Muscle of back (tissue), 11 donors: ENCODE results near the gene SGSM1. TPM values are rescaled to one million over a fixed set of nuclear protein-coding genes. Genes with fewer than 3 reads are reported as not detected.
"Not testable (repeated sequence)": the region's sequence is repeated elsewhere in the genome, so short reads cannot be mapped to it uniquely, and the experiment has no call there.

Source experiments
- DNase-seq, 3 donors: peaks; one replicate each; pipeline versions ENCODE4 v3.0.0 to v3.0.0-alpha.2; 2013
- polyA plus RNA-seq, 10 donors: library from polyadenylated mRNA; unstranded; fragments of 120-200 nt; gene quantifications; one replicate each; pipeline ENCODE4 v1.2.1, GENCODE V29; 2013; ENCODE audit not compliant: insufficient read length in 10 of 10

Gene SGSM1
- polyA plus RNA-seq, 10 donors = 0.09 to 0.63 (median 0.20) TPM

DNA sequence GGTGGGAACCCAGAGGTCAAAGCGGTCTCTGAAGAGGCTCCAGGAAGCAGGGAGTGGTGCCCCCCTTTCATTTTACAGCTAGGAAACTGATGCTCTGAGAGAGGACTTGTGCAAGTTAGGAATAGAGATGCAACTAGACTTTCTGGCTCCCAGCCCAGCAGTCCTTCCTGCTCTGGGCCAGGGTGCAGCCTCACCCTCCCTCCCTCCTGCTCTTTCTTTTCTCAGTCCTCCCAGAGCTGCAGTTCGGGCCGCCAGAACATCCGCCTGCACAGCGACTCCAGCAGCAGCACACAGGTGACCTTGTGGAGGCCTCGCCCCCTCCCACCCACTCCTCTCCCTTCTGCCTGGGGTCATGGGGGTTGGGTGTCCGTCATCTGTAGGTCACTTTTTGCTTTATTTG, 89.0 kb downstream of the SGSM1 start:
- DNase-seq = peak; percentile 36 to 87 (median 66)

DNA sequence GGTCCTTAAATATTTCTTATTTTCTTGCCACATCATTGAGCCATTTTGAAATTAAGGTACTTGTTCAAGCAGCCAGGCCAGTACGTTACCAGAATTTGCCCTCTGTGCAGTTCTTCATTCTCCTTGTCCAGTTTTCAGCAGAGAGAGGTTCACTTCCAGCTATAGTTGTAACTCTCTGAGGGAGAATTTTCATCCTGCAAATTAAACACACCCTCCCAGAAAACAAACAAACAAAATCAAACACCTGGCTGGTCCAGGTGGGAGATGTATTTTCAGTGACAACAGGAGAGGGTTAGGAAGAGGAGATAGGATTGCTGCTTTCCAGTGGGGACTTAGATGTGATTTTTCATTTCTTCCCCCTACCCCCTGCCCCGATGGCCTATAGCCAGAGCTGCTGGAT, 95.4 kb downstream of the SGSM1 start:
- DNase-seq = no peak

DNA sequence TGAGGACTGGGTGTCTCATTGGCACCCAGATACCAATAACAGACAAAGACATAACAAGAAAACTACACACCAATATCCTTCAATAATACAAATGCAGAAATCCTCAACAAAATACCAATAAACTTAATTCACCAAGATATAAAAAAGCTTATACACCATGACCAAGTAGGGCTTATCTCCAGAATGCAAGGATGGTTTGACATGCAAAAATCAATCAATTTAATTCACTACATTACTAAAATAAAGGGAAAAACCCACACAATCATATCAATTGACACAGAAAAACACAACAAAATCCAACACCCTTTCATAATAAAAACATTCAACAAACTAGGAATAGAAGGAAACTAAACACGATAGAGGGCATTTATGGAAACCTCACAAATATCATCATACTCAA, 99.9 kb downstream of the SGSM1 start:
- DNase-seq = no peak

DNA sequence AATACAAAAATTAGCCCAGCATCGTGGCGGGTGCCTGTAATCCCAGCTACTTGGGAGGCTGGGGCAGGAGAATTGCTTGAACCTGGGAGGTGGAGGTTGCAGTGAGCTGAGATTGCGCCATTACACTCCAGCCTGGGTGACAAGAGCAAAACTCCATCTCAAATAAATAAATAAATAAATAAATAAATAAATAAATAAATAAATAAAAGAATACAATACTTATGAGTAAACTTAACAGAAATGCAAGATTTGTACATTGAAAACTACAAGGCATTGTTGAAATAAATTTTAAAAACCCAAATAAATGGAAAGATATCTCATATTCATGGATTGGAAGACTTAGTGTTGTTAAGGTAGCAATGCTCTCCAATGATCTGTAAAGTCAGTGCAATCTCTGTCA, 101.1 kb downstream of the SGSM1 start:
- DNase-seq = not testable (repeated sequence)

DNA sequence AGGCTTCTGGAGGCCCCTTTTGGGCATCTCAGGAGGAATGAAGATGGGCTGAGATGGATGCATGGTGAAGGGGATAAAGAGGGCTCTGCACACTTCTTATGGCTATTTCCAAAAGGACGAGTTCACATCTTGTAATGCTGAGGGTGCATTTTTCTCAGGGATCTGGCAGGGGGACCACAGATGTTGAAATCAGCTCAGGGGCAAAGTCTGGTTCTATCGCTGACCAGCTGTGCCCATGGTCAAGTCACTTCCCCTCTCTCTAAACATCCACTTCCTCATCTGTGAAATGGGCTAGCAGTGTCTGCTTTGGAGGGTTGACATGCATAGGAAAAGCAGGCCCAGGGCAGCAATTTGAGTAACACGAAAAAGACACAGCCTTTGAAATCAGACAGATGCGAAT, 114.0 kb downstream of the SGSM1 start:
- DNase-seq = no peak

DNA sequence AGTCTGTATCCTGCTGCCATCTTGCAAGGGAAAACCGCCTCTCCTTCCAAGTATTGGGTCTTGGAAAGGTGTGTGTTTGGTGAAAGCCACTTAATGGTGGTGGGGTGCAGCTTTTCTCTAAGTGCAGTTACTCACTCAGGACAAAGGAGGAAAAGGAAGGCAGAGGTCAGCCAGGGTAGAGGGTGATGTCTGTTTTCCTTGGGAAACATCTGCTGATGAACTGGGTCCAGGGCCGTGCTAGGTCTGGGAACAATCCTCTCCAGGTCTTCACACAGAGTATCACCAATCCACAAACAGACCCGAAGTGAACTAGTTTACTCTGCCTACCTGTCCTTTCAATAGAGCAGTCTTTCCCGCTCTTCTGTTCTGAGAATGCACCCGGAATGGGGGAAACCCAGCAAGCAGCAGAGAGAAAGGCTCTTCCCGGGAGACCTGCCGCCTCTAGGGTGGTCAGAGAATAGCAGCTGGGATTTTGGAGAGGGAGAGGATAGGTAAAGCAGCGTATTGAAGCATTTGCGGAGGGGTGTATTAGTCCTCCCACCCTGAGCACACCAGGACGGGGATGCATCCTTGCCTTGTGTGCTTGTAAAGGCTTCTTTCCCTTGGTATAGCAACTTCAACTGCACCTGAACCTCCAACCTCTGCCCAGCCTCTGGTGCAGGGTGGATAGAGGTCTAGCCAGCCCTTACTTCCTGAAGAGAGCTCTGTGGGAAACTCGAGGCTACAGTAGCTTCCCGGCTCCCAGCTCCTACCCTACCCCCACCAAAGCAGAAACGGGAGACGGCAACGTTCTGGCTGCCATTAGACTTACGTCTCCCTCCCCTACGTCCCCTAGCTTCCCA, 119.8 kb downstream of the SGSM1 start:
- no peak for DNase-seq

DNA sequence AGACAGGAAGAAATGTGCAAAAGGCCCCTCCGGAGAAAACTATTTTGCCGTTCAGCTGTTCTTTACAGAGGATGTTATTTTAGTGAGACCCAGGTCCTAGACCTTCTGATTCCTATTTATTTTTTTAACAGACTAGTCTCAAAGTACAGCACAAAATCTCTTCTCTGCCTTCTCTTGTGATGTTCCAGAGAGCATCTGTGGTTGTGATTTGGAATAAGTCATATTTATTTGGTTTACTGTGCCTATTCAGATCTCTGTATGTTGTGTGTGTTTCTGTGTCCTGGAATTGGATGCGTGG, 120.4 kb downstream of the SGSM1 start:
- DNase-seq = no peak

DNA sequence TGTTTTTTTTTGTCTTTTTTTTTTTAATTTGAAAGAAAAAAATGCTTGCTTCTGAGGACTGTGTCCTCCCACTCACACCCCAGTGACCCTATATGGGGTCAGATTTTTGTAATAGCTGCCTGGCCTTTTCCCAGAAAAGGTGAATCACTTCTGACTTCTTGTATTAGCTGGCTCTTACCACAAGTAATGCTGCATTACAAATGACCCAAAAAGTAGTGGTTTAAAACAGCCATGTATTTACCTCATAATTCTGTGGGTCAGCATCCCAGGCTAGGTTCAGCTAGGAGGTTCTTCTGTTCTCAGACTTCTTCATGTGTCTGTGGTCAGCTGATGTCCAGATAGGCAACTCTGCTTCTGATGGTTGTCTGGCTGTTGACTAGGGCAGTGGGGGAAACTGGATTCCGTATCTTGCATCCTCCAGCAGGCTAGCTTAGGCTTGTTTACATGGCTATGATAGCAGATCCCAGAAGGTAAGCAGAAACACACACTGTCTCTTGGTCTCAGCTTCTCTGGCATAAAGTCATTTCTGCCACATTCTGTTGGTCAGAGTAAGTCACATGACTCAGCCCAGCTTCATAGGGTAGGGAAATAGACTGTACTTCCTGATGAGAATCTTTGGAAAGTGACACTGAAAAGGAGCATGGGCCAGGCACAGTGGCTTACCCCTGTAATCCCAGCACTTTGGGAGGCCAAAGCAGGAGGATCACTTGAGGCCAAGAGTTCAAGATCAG, 121.0 kb downstream of the SGSM1 start:
- no peak for DNase-seq

DNA sequence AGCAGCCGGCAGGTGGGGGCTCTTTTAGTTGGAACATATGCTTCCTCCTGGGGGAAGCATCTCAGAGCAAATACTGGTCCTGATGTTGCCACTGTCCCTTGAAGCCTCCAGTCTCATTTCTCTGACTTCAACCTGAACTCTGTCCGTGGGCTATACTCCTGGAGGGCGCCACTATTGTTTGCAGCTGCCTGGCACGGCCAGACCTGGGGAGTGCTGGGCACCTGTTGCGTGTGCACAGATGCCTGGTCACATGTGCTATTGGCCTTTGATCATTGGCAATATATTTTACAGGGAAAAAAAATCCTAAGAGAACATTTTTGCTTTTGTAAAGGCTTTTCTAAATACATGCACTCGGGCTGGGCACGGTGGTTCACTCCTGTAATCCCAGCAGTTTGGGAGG, 122.3 kb downstream of the SGSM1 start:
- DNase-seq = no peak

DNA sequence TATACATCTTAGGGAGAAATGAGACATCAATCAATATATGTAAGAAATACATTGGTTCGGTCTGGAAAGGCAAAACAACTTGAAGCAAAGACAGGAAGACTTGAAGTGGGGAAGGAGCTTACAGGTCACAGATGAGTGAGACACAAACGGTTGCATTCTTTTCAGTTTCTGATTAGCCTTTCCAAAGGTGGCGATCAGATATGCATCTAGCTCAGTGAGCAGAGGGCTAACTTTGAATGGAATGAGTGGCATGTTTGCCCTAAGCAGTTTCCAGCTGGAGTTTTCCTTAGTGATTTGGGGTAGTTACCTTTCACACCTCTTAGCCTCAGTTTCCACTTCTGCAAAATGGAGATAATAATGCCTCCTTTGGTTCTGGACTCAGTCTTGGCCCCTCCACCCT, 124.7 kb downstream of the SGSM1 start:
- no peak for DNase-seq

DNA sequence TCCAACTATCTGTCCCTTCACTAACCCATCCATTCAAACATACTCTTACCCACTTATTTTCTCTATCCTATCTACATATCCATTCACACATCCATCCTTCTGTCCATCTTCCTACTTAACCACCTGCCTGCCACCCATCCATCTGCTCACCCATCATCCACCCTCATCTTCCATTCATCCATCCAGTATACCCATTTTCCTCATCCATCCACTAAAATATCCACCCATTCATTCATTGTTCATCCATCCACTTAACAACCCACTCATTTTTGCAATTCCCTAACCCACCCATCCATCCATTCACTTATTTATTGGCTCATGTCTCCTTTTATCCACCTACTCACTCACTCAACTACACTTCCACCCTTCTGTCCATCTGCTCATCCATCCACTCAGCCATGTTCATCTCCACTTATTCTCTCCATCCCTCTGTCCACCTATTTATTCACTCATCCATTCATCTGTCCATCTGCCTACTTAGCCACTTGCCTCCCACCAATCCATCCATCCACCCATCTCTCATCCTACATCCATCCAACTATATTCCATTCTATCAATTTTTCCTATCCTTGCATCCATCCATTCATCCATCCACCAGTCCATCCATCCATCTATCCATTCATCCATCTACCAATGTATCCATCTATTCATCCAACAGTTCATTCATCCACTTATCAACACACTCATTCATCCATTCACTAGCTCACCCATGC, 129.9 kb downstream of the SGSM1 start:
- no peak for DNase-seq

DNA sequence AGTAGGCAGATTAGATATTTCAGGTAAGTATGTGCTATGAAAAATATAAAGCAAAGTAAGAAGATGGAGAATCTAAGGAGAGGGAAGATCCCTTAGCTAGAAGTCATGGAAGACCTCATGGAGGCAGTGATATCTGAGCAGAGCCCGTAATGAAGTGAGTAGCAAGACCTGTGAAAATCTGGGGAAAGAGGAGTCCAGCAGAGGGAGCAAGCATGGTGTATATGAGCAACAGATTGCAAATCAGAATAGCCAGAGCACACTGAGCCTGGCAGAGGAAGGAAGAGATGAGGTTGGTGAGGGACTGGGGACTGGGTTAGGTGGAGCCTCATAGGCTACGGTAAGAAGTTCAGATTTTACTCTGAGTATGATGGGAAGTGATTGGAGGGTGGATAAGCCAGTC, 131.1 kb downstream of the SGSM1 start:
- DNase-seq = no peak

DNA sequence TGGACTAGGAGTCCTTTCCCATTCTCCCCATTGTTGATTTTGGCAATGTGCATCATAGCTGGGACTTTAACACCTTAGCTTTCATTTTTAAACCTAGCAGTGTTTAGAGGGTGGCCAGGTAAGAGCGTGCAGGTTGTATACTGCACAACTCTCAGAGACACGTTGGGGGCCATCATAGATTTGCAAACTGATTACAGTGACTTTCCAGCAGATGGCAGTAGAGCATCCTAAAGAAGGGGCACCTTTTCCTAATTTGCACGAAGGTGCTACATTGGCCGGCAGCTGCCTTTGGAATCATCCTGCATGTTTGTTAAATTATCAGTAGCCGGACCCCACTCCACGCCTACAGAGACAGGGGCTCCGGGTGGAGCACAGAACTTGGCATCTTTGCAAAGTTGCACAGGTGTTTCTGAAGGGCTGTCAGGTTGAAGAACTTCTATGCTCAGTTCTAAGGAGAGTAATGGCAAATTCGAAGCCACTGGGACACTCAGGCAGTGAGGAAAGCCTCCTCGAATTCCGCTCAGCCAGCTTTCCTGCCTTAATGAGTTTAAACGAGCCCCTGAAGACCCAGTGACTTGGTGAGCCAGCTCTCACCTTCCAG, 132.8 kb downstream of the SGSM1 start:
- peak; percentile 6 to 46 (median 35) for DNase-seq

DNA sequence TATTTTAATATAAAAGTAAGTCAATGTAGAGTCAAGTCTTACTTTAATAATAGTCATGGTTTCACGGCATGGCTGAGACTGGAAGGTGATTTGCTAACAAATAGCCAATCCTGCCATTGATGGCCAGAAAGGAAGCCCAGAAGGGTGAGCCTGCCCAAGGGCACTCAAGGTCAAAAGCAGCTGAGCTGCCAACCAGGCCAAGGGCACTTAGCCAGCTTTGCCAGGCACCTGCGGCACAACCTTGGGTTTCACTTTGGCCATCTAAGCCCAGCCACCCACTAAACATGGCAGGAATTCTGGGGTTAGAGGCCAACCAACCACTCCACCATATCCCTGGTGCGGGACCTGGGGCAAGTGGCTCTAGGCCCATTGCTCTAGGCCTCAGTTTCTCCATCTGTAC, 136.3 kb downstream of the SGSM1 start:
- no peak for DNase-seq

DNA sequence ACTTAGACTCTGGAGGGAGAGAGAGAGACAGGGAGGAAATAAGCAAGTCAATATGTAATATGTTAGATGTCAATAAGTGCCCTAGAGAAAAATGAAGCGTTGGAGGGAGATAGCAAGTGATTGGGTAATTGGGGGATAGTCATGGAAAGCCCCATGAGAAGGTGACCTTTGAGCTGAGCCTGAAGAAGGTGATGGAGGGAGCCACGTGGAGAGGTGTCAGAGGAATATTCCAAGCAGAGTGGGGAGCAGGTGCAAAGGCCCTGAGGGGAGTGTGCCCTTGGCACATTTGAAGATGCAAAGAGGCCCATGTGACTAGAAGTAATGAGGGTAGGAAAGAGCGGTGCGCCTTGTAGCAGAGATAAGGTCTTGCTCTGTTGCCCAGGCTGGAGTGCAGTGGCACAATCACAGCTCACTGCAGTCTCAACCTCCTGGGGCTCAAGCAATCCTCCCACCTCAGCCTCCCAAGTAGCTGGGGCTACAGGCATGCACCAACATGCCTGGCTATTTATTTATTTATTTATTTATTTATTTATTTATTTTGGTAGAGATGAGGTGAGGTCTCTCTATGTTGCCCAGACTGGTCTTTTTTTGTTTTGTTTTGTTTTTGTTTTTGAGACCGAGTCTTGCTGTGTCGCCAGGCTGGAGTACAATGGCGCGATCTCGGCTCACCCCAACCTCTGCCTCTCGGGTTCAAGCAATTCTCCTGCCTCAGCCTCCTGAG, 138.4 kb downstream of the SGSM1 start:
- DNase-seq = no peak

DNA sequence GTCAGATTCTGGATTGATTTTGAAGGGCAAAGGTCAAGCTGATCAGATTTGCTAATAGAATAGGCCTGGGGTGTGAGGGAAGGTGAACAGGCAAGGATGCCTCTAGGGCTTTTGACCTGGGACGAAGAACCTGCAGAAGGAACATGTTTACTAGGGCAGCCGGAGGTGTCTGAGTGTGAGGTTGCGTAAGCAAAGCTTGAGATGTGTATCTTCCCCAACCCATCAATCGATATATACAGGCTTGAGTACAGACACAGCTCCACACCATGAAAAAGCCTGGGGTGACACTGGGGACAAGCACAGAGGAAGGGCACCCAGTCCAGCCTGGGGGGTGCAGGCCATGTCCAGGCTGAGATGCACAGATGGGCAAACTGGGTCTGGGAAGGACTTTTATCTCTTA, 139.4 kb downstream of the SGSM1 start:
- DNase-seq = no peak

DNA sequence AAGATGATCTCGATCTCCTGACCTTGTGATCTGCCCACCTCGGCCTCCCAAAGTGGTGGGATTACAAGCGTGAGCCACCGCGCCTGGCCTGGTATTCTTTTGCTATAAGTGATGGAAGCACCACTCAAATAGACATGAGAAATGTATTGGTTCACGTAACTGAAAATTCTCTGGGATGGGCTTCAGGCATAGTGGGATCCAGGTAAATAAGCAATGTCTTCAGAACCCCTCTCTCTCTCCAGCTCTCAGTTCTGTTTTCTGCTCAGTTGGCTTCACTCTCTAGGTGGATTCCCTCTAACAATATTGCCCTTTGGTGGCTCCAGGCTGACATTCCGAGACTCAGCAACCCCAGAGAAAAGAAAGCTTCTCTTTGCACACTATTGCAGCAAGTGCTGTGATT, 141.4 kb downstream of the SGSM1 start:
- no peak for DNase-seq

DNA sequence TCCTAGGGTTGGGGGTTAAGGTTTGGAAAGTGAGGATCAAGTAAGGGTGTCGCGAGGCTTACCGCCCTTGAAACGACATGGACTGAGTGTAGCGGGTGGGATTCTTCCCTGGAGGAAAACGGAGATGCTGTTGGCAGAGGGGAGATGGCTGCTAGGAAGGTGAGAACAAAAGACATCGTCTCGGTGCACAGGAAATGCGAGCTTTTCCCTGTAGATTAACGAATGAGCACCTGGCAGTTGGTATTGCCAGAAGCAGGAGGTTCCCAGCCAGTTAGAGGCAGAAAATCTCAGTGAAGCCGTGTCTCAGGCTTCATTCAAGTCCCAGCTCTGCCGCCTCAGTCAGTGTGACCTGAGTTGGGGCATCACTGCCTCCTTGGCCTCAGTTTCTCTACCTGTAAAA, 141.9 kb downstream of the SGSM1 start:
- no peak for DNase-seq

DNA sequence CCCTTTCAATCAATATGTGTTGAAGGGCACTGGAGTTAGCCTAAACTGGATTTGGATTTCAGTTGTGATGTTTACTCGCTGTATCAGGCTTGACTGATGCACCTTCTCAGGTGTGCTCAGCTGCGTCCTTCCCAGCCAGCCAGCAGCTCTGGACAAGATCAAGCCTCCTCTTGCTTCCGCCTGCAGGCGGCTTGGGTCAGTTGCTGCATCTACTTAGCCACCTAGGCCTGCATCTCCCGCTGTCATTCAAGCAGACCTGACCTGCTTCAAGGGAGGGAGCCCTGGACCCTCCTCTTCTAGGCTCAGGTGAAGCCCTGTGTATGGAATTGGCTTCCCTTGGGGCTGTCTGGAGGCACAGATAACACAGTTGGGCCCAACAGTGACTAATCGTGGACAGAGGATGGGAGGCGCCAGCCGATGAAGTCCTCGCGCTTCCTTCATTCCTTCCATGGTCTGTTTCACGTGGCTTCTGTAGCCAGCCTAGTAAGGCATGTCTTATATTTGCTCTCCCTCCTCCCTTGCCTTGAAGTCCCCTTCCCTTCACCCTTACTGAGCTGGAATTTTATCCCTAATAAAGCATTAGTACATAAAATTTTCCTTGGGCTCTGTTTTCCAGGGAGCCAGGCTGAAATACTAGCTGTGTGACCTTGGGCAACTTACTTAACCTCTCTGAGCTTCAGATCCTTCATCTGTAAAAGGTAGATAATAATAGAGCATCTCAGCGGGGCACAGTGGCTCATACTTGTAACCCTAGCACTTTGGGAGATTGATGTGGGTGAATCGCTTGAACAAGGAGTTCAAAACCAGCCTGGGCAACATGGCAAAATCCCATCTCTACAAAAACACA, 142.6 kb downstream of the SGSM1 start:
- no peak for DNase-seq

DNA sequence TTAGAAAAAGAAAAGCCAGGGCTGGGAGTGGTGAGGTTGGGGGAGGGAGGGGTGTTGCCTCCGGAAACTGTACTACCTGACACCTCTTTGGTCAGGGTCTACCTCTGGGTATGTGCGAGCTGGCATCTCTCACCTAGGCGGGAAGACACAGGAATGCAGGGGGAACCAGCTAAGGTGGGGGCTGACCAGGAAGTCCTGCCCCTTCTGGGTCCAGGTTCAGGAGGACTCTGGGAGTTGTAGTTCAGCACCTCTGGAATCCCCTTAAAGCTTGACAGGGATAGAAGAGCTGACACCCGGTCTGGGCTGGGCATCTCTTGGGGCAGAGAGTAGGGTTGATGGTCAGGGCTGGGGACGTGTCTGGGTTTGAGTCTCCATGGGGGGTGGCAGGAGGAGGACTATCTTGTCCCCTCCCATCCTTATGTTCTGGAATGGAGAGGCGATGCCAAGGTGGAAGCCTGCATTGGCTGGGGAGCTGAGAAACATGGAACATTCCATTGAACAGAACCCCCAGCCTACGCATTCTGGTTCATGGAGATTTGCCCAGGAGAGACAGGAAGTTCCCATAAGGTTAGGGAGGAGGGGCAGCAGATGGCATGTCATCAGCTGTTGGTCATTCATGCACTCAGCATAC, 144.4 kb downstream of the SGSM1 start:
- DNase-seq = peak in 1 of 3 donors; percentile 18
